NCI-H146 treated with DMSO at 0.1 percent for 48 hours (cell line): ENCODE results near the gene ABI3BP.

ENCODE experiments used
- DNase-seq: peaks from one replicate; lab custom pipeline; 2025; ENCODE audit not compliant: unreplicated experiment; lab: John Stamatoyannopoulos, UW

Gene ABI3BP

GRCh38 chr3:100850701-100851100, 142.5 kb downstream of the ABI3BP start:
- no peak for DNase-seq

- DNase-seq: no peak
Observed at GRCh38 chr3:100850156-100850555, 143.1 kb downstream of the ABI3BP start.

GRCh38 chr3:100844063-100844936, 148.9 kb downstream of the ABI3BP start:
- DNase-seq: no peak

- no peak for DNase-seq
Observed at GRCh38 chr3:100838157-100838556, 155.1 kb downstream of the ABI3BP start.

GRCh38 chr3:100836661-100837060, 156.6 kb downstream of the ABI3BP start:
- no peak for DNase-seq

GRCh38 chr3:100834332-100834731, 158.9 kb downstream of the ABI3BP start:
- DNase-seq: no peak

- DNase-seq: peak; percentile 6
Observed at GRCh38 chr3:100833483-100833882, 159.7 kb downstream of the ABI3BP start.

- no peak for DNase-seq
Observed at GRCh38 chr3:100831629-100832028, 161.6 kb downstream of the ABI3BP start.

GRCh38 chr3:100830931-100831330, 162.3 kb downstream of the ABI3BP start:
- no peak for DNase-seq

- DNase-seq: no peak
Observed at GRCh38 chr3:100825574-100825973, 167.6 kb downstream of the ABI3BP start.

GRCh38 chr3:100815583-100815982, 177.6 kb downstream of the ABI3BP start:
- DNase-seq: no peak

GRCh38 chr3:100813828-100814227, 179.4 kb downstream of the ABI3BP start:
- DNase-seq: no peak

- no peak for DNase-seq
Observed at GRCh38 chr3:100811779-100812507, 181.3 kb downstream of the ABI3BP start.

GRCh38 chr3:100810671-100811070, 182.6 kb downstream of the ABI3BP start:
- DNase-seq: no peak

- no peak for DNase-seq
Observed at GRCh38 chr3:100804631-100805030, 188.6 kb downstream of the ABI3BP start.

- DNase-seq: no peak
Observed at GRCh38 chr3:100803711-100804110, 189.5 kb downstream of the ABI3BP start.

GRCh38 chr3:100802126-100802525, 191.1 kb downstream of the ABI3BP start:
- no peak for DNase-seq

- no peak for DNase-seq
Observed at GRCh38 chr3:100798012-100798411, 195.2 kb downstream of the ABI3BP start.

- DNase-seq: no peak
Observed at GRCh38 chr3:100796556-100796955, 196.7 kb downstream of the ABI3BP start.

GRCh38 chr3:100789579-100789978, 203.6 kb downstream of the ABI3BP start:
- DNase-seq: no peak

GRCh38 chr3:100783619-100784018, 209.6 kb downstream of the ABI3BP start:
- DNase-seq: no peak

- no peak for DNase-seq
Observed at GRCh38 chr3:100782906-100783305, 210.3 kb downstream of the ABI3BP start.
